Stimulated activated CD4-positive, alpha-beta T cell treated with anti-CD3 and anti-CD28 coated beads, Interleukin-15, amount 100 ng/mL, for 1 hour (primary cell): ENCODE results near the gene C5.
"Not testable (repeated sequence)": the region's sequence is repeated elsewhere in the genome, so short reads cannot be mapped to it uniquely, and the experiment has no call there.

ENCODE experiments used
- DNase-seq, 2 donors: peaks; one replicate each; pipeline ENCODE4 v3.0.0-alpha.2; 2020; ENCODE audit warnings: low read depth in 1 of 2, low spot score in 1 of 2

The C5 gene

GRCh38 chr9:121050128-121050988 lies at the start of gene C5:
TSS of gene C5 (minus strand) at chr9:121050275. CDS start at chr9:121050246, 29 bp downstream.
- no peak for DNase-seq

GRCh38 chr9:121098567-121099198 lies 48.6 kb upstream of the C5 start:
- DNase-seq, result no peak

- DNase-seq, result no peak
These were observed 45.0 kb upstream of the C5 start for GRCh38 chr9:121095057-121095456.

GRCh38 chr9:121090743-121091142 lies 40.7 kb upstream of the C5 start:
- not testable (repeated sequence) for DNase-seq

- no peak for DNase-seq
These were observed 38.5 kb upstream of the C5 start for GRCh38 chr9:121088576-121088975.

GRCh38 chr9:121085661-121086060 lies 35.6 kb upstream of the C5 start:
- no peak for DNase-seq

GRCh38 chr9:121082075-121082474 lies 32.0 kb upstream of the C5 start:
- no peak for DNase-seq

- DNase-seq, result no peak
These were observed 25.4 kb upstream of the C5 start for GRCh38 chr9:121075251-121076036.

GRCh38 chr9:121074370-121075250 lies 24.5 kb upstream of the C5 start, which contains the start of gene CNTRL:
TSS of gene CNTRL (plus strand) at chr9:121074955. CDS start at chr9:121088327, 13,372 bp downstream.
- DNase-seq, result peak; percentile 59 to 83

- no peak for DNase-seq
These were observed 23.0 kb upstream of the C5 start for GRCh38 chr9:121073038-121073437.

GRCh38 chr9:121071756-121072421 lies 21.8 kb upstream of the C5 start:
- no peak for DNase-seq

GRCh38 chr9:121071370-121071755 lies 21.3 kb upstream of the C5 start:
- DNase-seq, result no peak

GRCh38 chr9:121069396-121069795 lies 19.3 kb upstream of the C5 start:
- DNase-seq, result no peak

GRCh38 chr9:121067640-121068039 lies 17.6 kb upstream of the C5 start:
- no peak for DNase-seq

GRCh38 chr9:121066850-121067249 lies 16.8 kb upstream of the C5 start:
- DNase-seq, result no peak

- no peak for DNase-seq
These were observed 10.0 kb upstream of the C5 start for GRCh38 chr9:121059998-121060636.

GRCh38 chr9:121059513-121059912 lies 9.4 kb upstream of the C5 start:
- no peak for DNase-seq

- no peak for DNase-seq
These were observed 7.7 kb upstream of the C5 start for GRCh38 chr9:121057821-121058220.

GRCh38 chr9:121055642-121056143 lies 5.6 kb upstream of the C5 start:
- no peak for DNase-seq
